HL-60 (cell line): Measurements from ENCODE around the gene CNFN.

Experiments used
- DNase-seq, 2 experiments: peaks; one replicate each; pipeline ENCODE4 v3.0.0-alpha.2; 2010 to 2020; ENCODE audit warnings: low read depth in 1 of 2, low spot score in 1 of 2
- H3K27ac ChIP-seq: fragments of 250-450 bp; sonication (Bioruptor Pico); replicated peaks from 2 replicates; pipeline ENCODE4 v1.5.1; 2020; ENCODE audit warnings: mild to moderate bottlenecking, moderate library complexity
- H3K27me3 ChIP-seq: fragments of 250-450 bp; sonication (Bioruptor Pico); 2 replicates; pipeline ENCODE4 v1.5.1; 2021; ENCODE audit warnings: mild to moderate bottlenecking, moderate library complexity; ENCODE audit not compliant: insufficient read depth, poor library complexity, severe bottlenecking
- H3K4me3 ChIP-seq: replicated peaks from 2 replicates; pipeline ENCODE4 v1.5.1; 2011; ENCODE audit warnings: mild to moderate bottlenecking, control low read depth, low read length; ENCODE audit not compliant: insufficient read depth
- CTCF ChIP-seq: IDR thresholded peaks from one replicate; pipeline ENCODE4 v1.5.1; 2011; ENCODE audit warnings: low read length, control low read depth, inconsistent platforms; ENCODE audit not compliant: insufficient read depth
- GABPA ChIP-seq: IDR thresholded peaks from 2 replicates; pipeline ENCODE4 v1.6.1; 2012; ENCODE audit warnings: low read depth
- POLR2AphosphoS5 ChIP-seq: IDR thresholded peaks from 2 replicates; pipeline ENCODE4 v1.6.1; 2012; ENCODE audit warnings: low read depth
- REST ChIP-seq: IDR thresholded peaks from 2 replicates; pipeline ENCODE4 v1.6.1; 2012; ENCODE audit warnings: low read depth; ENCODE audit not compliant: insufficient replicate concordance
- SPI1 ChIP-seq: IDR thresholded peaks from 2 replicates; pipeline ENCODE4 v1.6.1; 2012; ENCODE audit warnings: low read depth, mild to moderate bottlenecking, borderline replicate concordance

CNFN gene

GRCh38 chr19:42411581-42412178 lies 21.6 kb upstream of the CNFN start:
- no peak overlapping the region for H3K4me3 ChIP-seq
- TF ChIP-seq CTCF (no peak), SPI1 (no peak)
- H3K27me3 ChIP-seq: no peaks in the 10 kb centered on the region
- DNase-seq: no peak
- H3K27ac ChIP-seq: no peak overlapping the region

DNA sequence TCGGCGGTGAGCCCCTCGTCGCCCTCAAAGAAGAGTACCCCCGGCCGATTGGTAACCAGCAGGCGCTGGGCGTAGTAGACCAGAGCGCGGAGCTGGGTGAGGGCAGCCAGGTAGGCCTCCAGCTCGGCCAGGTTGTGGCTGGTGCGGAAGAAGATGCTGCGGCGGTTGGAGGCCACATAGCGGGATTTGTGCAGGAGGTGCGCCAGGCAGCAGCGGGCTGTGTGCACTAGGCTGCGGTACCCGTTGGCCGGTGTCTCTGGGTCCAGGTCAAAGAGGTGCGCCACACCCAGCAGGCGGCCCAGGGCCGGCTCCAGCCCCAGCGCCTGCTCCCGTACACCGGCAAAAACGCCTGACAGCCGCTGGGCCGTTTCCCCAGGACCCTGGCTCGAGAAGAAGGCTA lies 20.3 kb upstream of the CNFN start:
- Histone ChIP-seq H3K27me3 (no peaks in the 10 kb centered on the region), H3K4me3 (no peak overlapping the region)
- DNase-seq: no peak

DNA sequence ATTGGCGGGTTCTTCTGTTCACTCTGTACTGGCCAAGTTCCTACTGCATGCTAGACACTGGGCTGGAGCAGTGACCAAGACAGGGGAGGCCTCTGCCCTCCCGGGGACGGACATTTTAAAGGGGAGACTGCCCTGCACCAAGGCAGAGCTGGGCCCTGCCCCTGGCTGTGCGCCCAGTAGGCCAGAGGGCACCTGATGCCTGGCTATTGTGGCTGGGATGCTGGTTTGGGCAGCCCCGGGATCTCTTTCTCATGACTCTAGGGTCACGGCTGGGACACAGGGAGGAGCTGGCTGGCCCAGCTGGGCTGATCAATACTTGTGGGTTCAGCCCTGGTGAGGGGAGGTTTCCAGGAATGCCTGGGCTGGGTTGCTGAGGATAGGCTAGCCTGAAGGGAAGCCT lies 19.4 kb upstream of the CNFN start:
- Histone ChIP-seq H3K4me3 (no peak overlapping the region), H3K27me3 (no peaks in the 10 kb centered on the region), H3K27ac (no peak overlapping the region)
- no peak for DNase-seq
- TF ChIP-seq GABPA: no peak
- TF ChIP-seq SPI1: no peak
- TF ChIP-seq CTCF: no peak
- no peak for TF ChIP-seq REST
- no peak for TF ChIP-seq POLR2AphosphoS5

More for the DNA sequence above, 20.3 kb upstream of the CNFN start:
- TF ChIP-seq POLR2AphosphoS5: no peak
- no peak for TF ChIP-seq SPI1
- TF ChIP-seq CTCF: no peak
- TF ChIP-seq REST: no peak
- TF ChIP-seq GABPA: no peak
- no peak overlapping the region for H3K27ac ChIP-seq

GRCh38 chr19:42407816-42408175 lies 17.7 kb upstream of the CNFN start:
- H3K27ac ChIP-seq: no peak overlapping the region
- DNase-seq: no peak
- no peaks in the 10 kb centered on the region for H3K27me3 ChIP-seq
- H3K4me3 ChIP-seq: no peak overlapping the region
- TF ChIP-seq CTCF (no peak), SPI1 (no peak), REST (no peak), GABPA (no peak)
